ENCODE measurements around the gene DLG2. TPM values are rescaled to one million over a fixed set of nuclear protein-coding genes. Genes with fewer than 3 reads are reported as not detected.

Gene DLG2
- total and polyA plus RNA-seq, 2 of the 4 experiments (the other 2 are of a cell fraction): 0.31 to 0.36 TPM

DNA sequence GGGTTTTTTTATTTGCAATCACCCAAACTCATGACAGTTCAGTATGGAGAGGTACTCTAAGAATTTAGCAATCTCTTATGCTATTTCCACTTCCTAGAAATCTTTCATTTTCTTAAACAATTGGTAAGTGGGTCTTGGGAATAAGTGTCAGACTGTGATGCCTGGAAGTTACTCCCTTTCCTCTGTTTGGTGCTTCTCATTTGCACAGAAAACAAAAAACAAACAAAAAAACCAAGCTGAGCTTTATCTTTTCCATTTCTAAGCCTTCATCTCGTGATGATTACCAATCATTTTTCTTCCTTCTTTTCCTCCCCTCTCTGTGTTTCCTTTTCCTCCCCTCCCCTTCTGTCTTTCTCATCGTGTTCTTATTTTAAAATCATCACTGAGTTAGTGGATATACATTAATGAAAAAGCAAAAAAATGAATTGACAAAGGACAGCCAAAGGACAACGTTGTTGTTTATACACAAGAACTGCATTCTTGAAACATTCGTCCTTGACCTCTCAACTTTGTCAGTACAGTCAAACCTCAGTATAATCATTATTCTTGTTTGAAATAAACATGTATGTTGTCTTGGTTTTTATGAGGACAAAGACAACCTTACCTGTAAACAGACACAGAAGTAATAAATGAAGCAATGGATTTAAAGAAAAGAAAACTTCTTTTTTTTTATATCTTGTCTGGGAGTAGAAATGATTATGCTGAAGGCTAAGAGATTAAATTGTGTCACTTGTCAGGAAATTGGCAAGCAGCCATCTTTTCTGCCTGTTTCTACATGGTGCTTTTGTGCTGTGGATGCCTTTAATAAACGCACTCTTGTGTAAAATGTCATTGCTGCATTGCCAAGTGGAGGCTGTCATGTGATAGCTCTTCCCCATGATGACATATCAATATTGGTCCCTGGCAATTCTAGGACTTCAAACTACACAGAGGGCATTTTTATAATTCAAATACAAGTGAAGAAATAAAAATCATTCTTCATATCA is 1537.8 kb downstream of the DLG2 start:
- no peak overlapping the region for H3K23ac ChIP-seq (ENCODE audit: low read depth, low read length)
- no peak overlapping the region for H2BK120ac ChIP-seq (ENCODE audit: low read depth, low read length)
- DNase-seq (no peak), ATAC-seq (ENCODE audit: low read depth) (no peak)
- H2BK20ac ChIP-seq (ENCODE audit: low read depth, low read length): no peak overlapping the region
- 0 out of 2 replicates have a peak, but pooled peaks cover 2% of the 10 kb centered on the region for H3K9me3 ChIP-seq (ENCODE audit: control insufficient read depth, insufficient read depth, low read length)
- no peak overlapping the region for H2BK15ac ChIP-seq (ENCODE audit: low read depth, low read length)
- no peak overlapping the region for H4K91ac ChIP-seq (ENCODE audit: insufficient read depth, low read depth, low read length)
- H3K9ac ChIP-seq (ENCODE audit: low read depth, low read length): no peak overlapping the region
- no peak overlapping the region for H3K27ac ChIP-seq (ENCODE audit: insufficient read depth, low read length)
- no peaks in the 10 kb centered on the region for H3K36me3 ChIP-seq (ENCODE audit: control insufficient read depth, insufficient read depth, low read length)
- H3K4me3 ChIP-seq (ENCODE audit: insufficient read depth, low read depth, low read length): no peak overlapping the region
- no peak overlapping the region for H2BK5ac ChIP-seq (ENCODE audit: low read depth, low read length, poor library complexity, severe bottlenecking)
- no peaks in the 10 kb centered on the region for H3K79me1 ChIP-seq (ENCODE audit: low read depth in 1 of 2, low read length in 2 of 2)
- no peak overlapping the region for H3K4ac ChIP-seq (ENCODE audit: low read depth, low read length)
- ChIA-PET CTCF (no interaction called here), POLR2A (ENCODE audit: unreplicated experiment) (no interaction called here)
- no peak overlapping the region for H4K8ac ChIP-seq (ENCODE audit: low read depth in 2 of 2, low read length in 2 of 2)
- H4K20me1 ChIP-seq (ENCODE audit: insufficient read depth, low read length): no peaks in the 10 kb centered on the region
- no TSS peak for BruUV-seq (replicated peaks)
- H3K27me3 ChIP-seq (ENCODE audit: control insufficient read depth, insufficient read depth, low read length): no peaks in the 10 kb centered on the region
- H3K4me2 ChIP-seq (ENCODE audit: low read depth, low read length): no peak overlapping the region
- dilution Hi-C loops (cut with HindIII; ENCODE audit: low sequenced_read_pairs, unreplicated experiment): no loop called here
- no peak overlapping the region for H3K56ac ChIP-seq (ENCODE audit: extremely low read depth, insufficient read depth, low read length)
- no CpG with 5 or more reads among the region's 5 CpGs for WGBS, 2 experiments (ENCODE audit: extremely low coverage in 2 of 2, insufficient read length in 1 of 2)
- H3K4me1 ChIP-seq (ENCODE audit: control insufficient read depth, insufficient read depth, low read length): no peaks in the 10 kb centered on the region
- H3K14ac ChIP-seq (replicated peaks; ENCODE audit: low read depth, low read length): no peak overlapping the region
- no peak overlapping the region for H2AK5ac ChIP-seq (ENCODE audit: low read depth, low read length)
- H2AFZ ChIP-seq (replicated peaks; ENCODE audit: low read length, poor library complexity): no peak overlapping the region
- no peak overlapping the region for H3K18ac ChIP-seq (ENCODE audit: low read depth, low read length)
- H4K5ac ChIP-seq (ENCODE audit: low read depth, low read length): no peak overlapping the region
- no peak for TF ChIP-seq CEBPB (IDR thresholded peaks at IDR 0.05; ENCODE audit: low read depth, low read length)
- no peak for TF ChIP-seq USF2 (IDR thresholded peaks at IDR 0.05; ENCODE audit: low read depth, low read length)
- no peak for TF ChIP-seq BHLHE40 (IDR thresholded peaks at IDR 0.05; ENCODE audit: low read depth, low read length)
- no peak for TF ChIP-seq POLR2A (IDR thresholded peaks at IDR 0.05; ENCODE audit: low read depth, low read length)
- TF ChIP-seq FOS (IDR thresholded peaks at IDR 0.05; ENCODE audit: low read depth, low read length): no peak
- no peak for TF ChIP-seq MXI1 (IDR thresholded peaks at IDR 0.05; ENCODE audit: borderline replicate concordance, low read depth, low read length)
- no peak for TF ChIP-seq CHD1 (IDR thresholded peaks at IDR 0.05; ENCODE audit: low read depth, low read length)
- TF ChIP-seq SMC3 (IDR thresholded peaks at IDR 0.05; ENCODE audit: low read depth, low read length): no peak
- no peak for TF ChIP-seq RFX5 (IDR thresholded peaks at IDR 0.05; ENCODE audit: low read depth, low read length)
- no peak for TF ChIP-seq RCOR1 (IDR thresholded peaks at IDR 0.05; ENCODE audit: insufficient replicate concordance, low read length)
- in situ Hi-C loops (cut with MboI; ENCODE audit: low sequenced_read_pairs): no loop called here
- H3K9me1 ChIP-seq (ENCODE audit: insufficient read depth, low read length): no peaks in the 10 kb centered on the region
- H2AK9ac ChIP-seq (replicated peaks; ENCODE audit: low read depth, low read length, poor library complexity): no peak overlapping the region
- intact Hi-C loops (cut with micrococcal nuclease): no loop called here

Measured in IMR-90 (cell line).